C4-2B (cell line): ENCODE data around the gene ASB13.

Experiments
- CTCF ChIP-seq: fragments of 450-650 bp; conservative IDR thresholded peaks from 2 replicates; pipeline ENCODE4 v1.5.1; 2017; ENCODE audit warnings: mild to moderate bottlenecking
- ZFX ChIP-seq: fragments of 450-650 bp; IDR thresholded peaks from 2 replicates; pipeline ENCODE4 v1.6.1; 2017

DNA sequence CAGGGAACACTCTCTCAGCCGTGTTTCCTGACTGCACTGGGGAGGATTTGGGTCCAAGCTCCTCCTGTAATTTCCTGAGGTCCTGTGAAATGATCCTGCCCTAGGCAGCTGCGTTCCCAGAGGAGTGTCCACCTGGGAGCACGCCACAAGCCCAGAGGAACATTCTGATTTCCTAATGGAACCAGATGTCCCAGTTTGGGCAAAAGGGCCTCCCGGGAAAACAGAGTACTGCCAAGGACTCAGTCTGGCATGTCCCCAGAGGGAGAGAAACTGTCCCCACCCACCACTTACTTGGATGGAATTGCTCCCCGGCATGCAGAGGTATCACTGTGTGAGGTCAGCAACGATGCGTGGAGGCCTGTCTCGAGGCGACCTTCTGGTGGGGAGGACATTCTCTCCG is 34.5 kb downstream of the ASB13 start:
- TF ChIP-seq CTCF (no peak), ZFX (no peak)
